Measurements from ENCODE around the gene ZNF732. TPM values are rescaled to one million over a fixed set of nuclear protein-coding genes. Genes with fewer than 3 reads are reported as not detected.

ZNF732 gene
- total RNA-seq, 1 experiment from 2014 or later = not detected

GRCh38 chr4:335515-335914 lies 30.2 kb upstream of the ZNF732 start:
- Histone ChIP-seq H3K9me2 (ENCODE audit: insufficient read depth) (no peaks in the 10 kb centered on the region), H2AFZ (ENCODE audit: low read depth, low read length, poor library complexity, severe bottlenecking) (no peak overlapping the region), H3K36me3 (ENCODE audit: control insufficient read depth in 1 of 2, insufficient read depth in 2 of 2, low read length in 2 of 2) (no peaks in the 10 kb centered on the region), H3K27ac (ENCODE audit: low read depth, low read length) (no peak overlapping the region), H3K79me2 (ENCODE audit: insufficient read depth, low read length) (no peaks in the 10 kb centered on the region), H3K9me3 (ENCODE audit: control insufficient read depth in 1 of 2, insufficient read depth in 1 of 2, low read depth in 1 of 2, low read length in 2 of 2) (no peaks in the 10 kb centered on the region; a peak in 2 of 4 replicates), H3K4me3 (replicated peaks in 1 of 2; ENCODE audit: low read depth in 1 of 2, low read length in 2 of 2) (no peak overlapping the region), H3K9ac (ENCODE audit: low read length) (no peak overlapping the region), H3K4me2 (ENCODE audit: low read length) (no peak overlapping the region), H3K27me3 (ENCODE audit: insufficient read depth, low read length) (no peaks in the 10 kb centered on the region), H3K4me1 (ENCODE audit: control insufficient read depth in 1 of 2, insufficient read depth in 2 of 2, low read length in 2 of 2) (no peaks in the 10 kb centered on the region), H4K20me1 (ENCODE audit: insufficient read depth) (no peaks in the 10 kb centered on the region)
- ChIA-PET POLR2A (no interaction called here), CTCF (no interaction called here), RAD21 (ENCODE audit: low non-redundant PET in 1 of 2, low total read pairs in 2 of 2, uncharacterized antibody in 2 of 2, unreplicated experiment in 2 of 2) (no interaction called here)
- ATAC-seq (no peak), DNase-seq (ENCODE audit: low read depth, low spot score) (no peak)
- TF ChIP-seq SIN3A (IDR thresholded peaks at IDR 0.05; ENCODE audit: low read depth) = no peak
- no peak for TF ChIP-seq JUND (IDR thresholded peaks at IDR 0.05)
- TF ChIP-seq EZH2 (IDR thresholded peaks at IDR 0.05) = no peak
- no peak for TF ChIP-seq SP1 (IDR thresholded peaks at IDR 0.05; ENCODE audit: low read depth)
- no peak for TF ChIP-seq REST (IDR thresholded peaks at IDR 0.05; ENCODE audit: low read depth)
- no peak for TF ChIP-seq TCF7L2 (IDR thresholded peaks at IDR 0.05; ENCODE audit: borderline replicate concordance, extremely low read depth, insufficient read depth, insufficient read length)
- TF ChIP-seq ZBTB33 (IDR thresholded peaks at IDR 0.05; ENCODE audit: extremely low read depth, insufficient replicate concordance, low read length) = no peak
- intact Hi-C loops (cut with micrococcal nuclease) = no loop called here
- BruUV-seq (replicated peaks) = no TSS peak

Measured in HCT116 (cell line).